Spleen (tissue), 11 donors: Measurements from ENCODE around the gene WNT6. TPM values are rescaled to one million over a fixed set of nuclear protein-coding genes. Genes with fewer than 3 reads are reported as not detected.

Experiments
- DNase-seq: peaks from one replicate; pipeline ENCODE4 v3.0.0-alpha.2; 2020
- H3K27ac ChIP-seq, 8 donors: fragments of 200-600 bp; sonication (generic) in 7 of 8; 1 replicate in 4 of 8; 2 replicates in 4 of 8; pipeline versions ENCODE4 v1.5.0 to v1.8.0; 2016 to 2021; ENCODE audit warnings: inconsistent platforms in 4 of 8, mild to moderate bottlenecking in 4 of 8, moderate library complexity in 1 of 8
- H3K27me3 ChIP-seq, 7 donors: fragments of 200-600 bp; sonication (generic) in 6 of 7; replicated peaks in 1 of 7; 1 replicate in 4 of 7; 2 replicates in 3 of 7; pipeline versions ENCODE4 v1.5.0 to v1.8.0; 2016 to 2021; ENCODE audit warnings: inconsistent platforms in 3 of 7, mild to moderate bottlenecking in 1 of 7
- H3K36me3 ChIP-seq, 6 donors: fragments of 200-600 bp; sonication (generic) in 5 of 6; 1 replicate in 4 of 6; 2 replicates in 2 of 6; pipeline versions ENCODE4 v1.5.0 to v1.8.0; 2016 to 2021; ENCODE audit warnings: inconsistent platforms in 2 of 6
- H3K4me1 ChIP-seq, 6 donors: fragments of 200-600 bp; sonication (generic) in 5 of 6; 1 replicate in 3 of 6; 2 replicates in 3 of 6; pipeline versions ENCODE4 v1.5.0 to v1.8.0; 2016 to 2021; ENCODE audit warnings: inconsistent platforms in 3 of 6
- H3K4me3 ChIP-seq, 8 donors: fragments of 200-600 bp; sonication (generic) in 7 of 8; 1 replicate in 4 of 8; 2 replicates in 4 of 8; pipeline versions ENCODE4 v1.5.0 to v1.8.0; 2016 to 2021; ENCODE audit warnings: inconsistent platforms in 4 of 8, mild to moderate bottlenecking in 4 of 8, moderate library complexity in 2 of 8
- H3K9me3 ChIP-seq, 8 donors: fragments of 200-600 bp; sonication (generic) in 7 of 8; 1 replicate in 4 of 8; 2 replicates in 4 of 8; pipeline versions ENCODE4 v1.5.0 to v1.8.0; 2016 to 2021; ENCODE audit warnings: inconsistent platforms in 4 of 8
- POLR2A ChIP-seq, 3 donors: fragments of 450-650 bp; IDR thresholded peaks; one replicate each; pipeline ENCODE4 v1.5.1; 2017; ENCODE audit warnings: antibody characterized with exemption in 3 of 3, mild to moderate bottlenecking in 1 of 3
- POLR2AphosphoS5 ChIP-seq, 3 donors: sonication (generic); formaldehyde crosslinking; IDR thresholded peaks; one replicate each; pipeline ENCODE4 v1.5.1; 2017; ENCODE audit warnings: antibody characterized with exemption in 3 of 3
- WGBS, 5 donors: extraction: QIAGEN DNeasy Blood & Tissue Kit in 3 of 5; methylation state at CpG; one replicate each; pipeline versions ENCODE4 v1.1.5 to v1.1.7; 2013 to 2018; 5-methylcytosine and 5-hydroxymethylcytosine counted together
- intact Hi-C: fragments of 100-400 bp; cut with DNase I; formaldehyde crosslinking; loops from one replicate; pipeline ENCODE4 v1.15.0; 2023; ENCODE audit warnings: low total_unique reads
- polyA plus RNA-seq, 3 donors: library from polyadenylated mRNA; stranded (reverse); fragments of 200-250 nt; gene quantifications; one replicate each; pipeline ENCODE4 v1.2.1, GENCODE V29; 2013
- total RNA-seq, 7 donors: library from RNA; depleted of rRNA in 3 of 7; stranded (reverse); fragments of >200 nt in 3 of 7; fragmentation: NEBNext Ultra II Directional in 4 of 7; extraction: Animal tissue kit (Norgen Biotek cat#: 25700) in 4 of 7; gene quantifications; one replicate each; pipeline versions ENCODE4 v1.1.0 to v1.2.1, GENCODE V29; 2016 to 2021
- TF ChIP-seq, protein P1 (sequence below), 11 experiments: fragments of 200-600 bp in 7 of 11; fragments of 450-650 bp in 4 of 11; sonication (generic) in 4 of 11; IDR thresholded peaks in 8 of 11; conservative IDR thresholded peaks in 3 of 11; 1 replicate in 7 of 11; 2 replicates in 4 of 11; pipeline versions ENCODE4 v1.4.0 to v1.8.0; 2016 to 2021; ENCODE audit warnings: antibody characterized with exemption in 11 of 11, inconsistent platforms in 4 of 11, mild to moderate bottlenecking in 1 of 11
- donor health status: healthy with polysubstance abuse.
- donor health status: DM: no; HTN: no; CAD: no; lungs with moderate emphysema.
- donor health status: DM: no; HTN: no; CAD: no.
- donor health status: Bipolar disorder and iron deficiency.
- donor health status: healthy.
- donor health status: DM: no; HTN: no; CAD: no.
- donor health status: DM: yes; HTN: yes; CAD: no.

WNT6 gene
- total and polyA plus RNA-seq, 10 donors: 1.1 to 10.9 (median 6.7) TPM

- TF ChIP-seq POLR2AphosphoS5 (IDR thresholded peaks at IDR 0.05): peak in 1 of 3 donors; percentile 43
- TF ChIP-seq, protein P1, sequence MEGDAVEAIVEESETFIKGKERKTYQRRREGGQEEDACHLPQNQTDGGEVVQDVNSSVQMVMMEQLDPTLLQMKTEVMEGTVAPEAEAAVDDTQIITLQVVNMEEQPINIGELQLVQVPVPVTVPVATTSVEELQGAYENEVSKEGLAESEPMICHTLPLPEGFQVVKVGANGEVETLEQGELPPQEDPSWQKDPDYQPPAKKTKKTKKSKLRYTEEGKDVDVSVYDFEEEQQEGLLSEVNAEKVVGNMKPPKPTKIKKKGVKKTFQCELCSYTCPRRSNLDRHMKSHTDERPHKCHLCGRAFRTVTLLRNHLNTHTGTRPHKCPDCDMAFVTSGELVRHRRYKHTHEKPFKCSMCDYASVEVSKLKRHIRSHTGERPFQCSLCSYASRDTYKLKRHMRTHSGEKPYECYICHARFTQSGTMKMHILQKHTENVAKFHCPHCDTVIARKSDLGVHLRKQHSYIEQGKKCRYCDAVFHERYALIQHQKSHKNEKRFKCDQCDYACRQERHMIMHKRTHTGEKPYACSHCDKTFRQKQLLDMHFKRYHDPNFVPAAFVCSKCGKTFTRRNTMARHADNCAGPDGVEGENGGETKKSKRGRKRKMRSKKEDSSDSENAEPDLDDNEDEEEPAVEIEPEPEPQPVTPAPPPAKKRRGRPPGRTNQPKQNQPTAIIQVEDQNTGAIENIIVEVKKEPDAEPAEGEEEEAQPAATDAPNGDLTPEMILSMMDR (IDR thresholded peaks at IDR 0.05 in 8 of 11, conservative IDR thresholded peaks at IDR 0.05 in 3 of 11): no peak
- DNase-seq: peak; percentile 86
- Histone ChIP-seq H3K27ac (peak overlapping the region in 6 of 8 donors; percentile 48 to 93 (median 59)), H3K4me1 (peaks cover 16 to 87% (median 71%) of the 10 kb centered on the region in 6 donors), H3K36me3 (no peaks in the 10 kb centered on the region), H3K4me3 (peak overlapping the region in 7 of 8 donors; percentile 1 to 65 (median 31)), H3K27me3 (peaks cover 0 to 66% (median 24%) of the 10 kb centered on the region in 7 donors), H3K9me3 (no peaks in the 10 kb centered on the region)
- intact Hi-C loops: no loop called here
- 10 to 33% (median 13%) methylated on average over 31 to 89 of the region's 89 CpGs for WGBS, 5 donors
Measured at GRCh38 chr2:218883491-218884490, 24.2 kb downstream of the WNT6 start.

- 85 to 94% (median 90%) methylated on average over 2 of the region's 2 CpGs for WGBS, 5 donors
- TF ChIP-seq, protein P1 (IDR thresholded peaks at IDR 0.05 in 8 of 11, conservative IDR thresholded peaks at IDR 0.05 in 3 of 11): no peak
- TF ChIP-seq POLR2A (IDR thresholded peaks at IDR 0.05): no peak
- TF ChIP-seq POLR2AphosphoS5 (IDR thresholded peaks at IDR 0.05): no peak
- peaks cover 10 to 80% (median 63%) of the 10 kb centered on the region in 6 donors for H3K4me1 ChIP-seq
- peak overlapping the region in 1 of 8 donors; percentile 65 for H3K4me3 ChIP-seq
- no peaks in the 10 kb centered on the region for H3K9me3 ChIP-seq
- H3K36me3 ChIP-seq: no peaks in the 10 kb centered on the region
- intact Hi-C loops: no loop called here
- H3K27me3 ChIP-seq: peaks cover 0 to 59% (median 23%) of the 10 kb centered on the region in 7 donors
- H3K27ac ChIP-seq: peak overlapping the region in 1 of 8 donors; percentile 93
- no peak for DNase-seq
Measured at GRCh38 chr2:218884519-218884918, 24.9 kb downstream of the WNT6 start.

- intact Hi-C loops: no loop called here
- TF ChIP-seq POLR2A (IDR thresholded peaks at IDR 0.05) (no peak), POLR2AphosphoS5 (IDR thresholded peaks at IDR 0.05) (peak in 2 of 3 donors; percentile 58 to 69)
- TF ChIP-seq, protein P1 (IDR thresholded peaks at IDR 0.05 in 8 of 11, conservative IDR thresholded peaks at IDR 0.05 in 3 of 11): no peak
- Histone ChIP-seq H3K27ac (peak overlapping the region in 4 of 8 donors; percentile 23 to 71 (median 42)), H3K4me3 (no peak overlapping the region), H3K36me3 (no peaks in the 10 kb centered on the region), H3K4me1 (peaks cover 6 to 62% (median 46%) of the 10 kb centered on the region in 6 donors), H3K27me3 (peaks cover 0 to 41% (median 6%) of the 10 kb centered on the region in 7 donors), H3K9me3 (no peaks in the 10 kb centered on the region)
- DNase-seq: peak; percentile 81
- WGBS, 5 donors: 51 to 60% (median 59%) methylated on average over 7 to 12 of the region's 12 CpGs
Measured at GRCh38 chr2:218885981-218886947, 26.7 kb downstream of the WNT6 start.
